ENCODE data around the gene AAGAB.

GRCh38 chr15:67161881-67162280 is 92.6 kb downstream of the AAGAB start:
- TF ChIP-seq CTCF (IDR thresholded peaks at IDR 0.05; ENCODE audit: insufficient read depth, low read length, poor library complexity, severe bottlenecking) = no peak
- TF ChIP-seq EZH2phosphoT487 (conservative IDR thresholded peaks at IDR 0.05; ENCODE audit: low read length) = no peak

Data from SU-DHL-6 (cell line).